ENCODE data around the gene TBC1D2B.
A peak's percentile ranks its signal among the peaks of the same experiment; 100 is the strongest.

Gene TBC1D2B

GRCh38 chr15:78077053-78077870 is at the start of gene TBC1D2B:
Gene TBC1D2B (minus strand): TSS chr15:78077711. CDS start chr15:78077652, 59 bp downstream.
- peak within 1 kb of the TSS; percentile 94 for H3K4me3 Mint-ChIP-seq
- no peaks in the 10 kb centered on the region for H3K9me3 Mint-ChIP-seq
- H3K27me3 Mint-ChIP-seq (ENCODE audit: low read depth, poor library complexity), result peaks cover 7% of the 10 kb centered on the region
- TF ChIP-seq, protein P1, sequence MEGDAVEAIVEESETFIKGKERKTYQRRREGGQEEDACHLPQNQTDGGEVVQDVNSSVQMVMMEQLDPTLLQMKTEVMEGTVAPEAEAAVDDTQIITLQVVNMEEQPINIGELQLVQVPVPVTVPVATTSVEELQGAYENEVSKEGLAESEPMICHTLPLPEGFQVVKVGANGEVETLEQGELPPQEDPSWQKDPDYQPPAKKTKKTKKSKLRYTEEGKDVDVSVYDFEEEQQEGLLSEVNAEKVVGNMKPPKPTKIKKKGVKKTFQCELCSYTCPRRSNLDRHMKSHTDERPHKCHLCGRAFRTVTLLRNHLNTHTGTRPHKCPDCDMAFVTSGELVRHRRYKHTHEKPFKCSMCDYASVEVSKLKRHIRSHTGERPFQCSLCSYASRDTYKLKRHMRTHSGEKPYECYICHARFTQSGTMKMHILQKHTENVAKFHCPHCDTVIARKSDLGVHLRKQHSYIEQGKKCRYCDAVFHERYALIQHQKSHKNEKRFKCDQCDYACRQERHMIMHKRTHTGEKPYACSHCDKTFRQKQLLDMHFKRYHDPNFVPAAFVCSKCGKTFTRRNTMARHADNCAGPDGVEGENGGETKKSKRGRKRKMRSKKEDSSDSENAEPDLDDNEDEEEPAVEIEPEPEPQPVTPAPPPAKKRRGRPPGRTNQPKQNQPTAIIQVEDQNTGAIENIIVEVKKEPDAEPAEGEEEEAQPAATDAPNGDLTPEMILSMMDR (IDR thresholded peaks at IDR 0.05), result no peak
- peak; percentile 84 for DNase-seq
- peaks cover 25% of the 10 kb centered on the region for H3K4me1 Mint-ChIP-seq
- H3K36me3 Mint-ChIP-seq (ENCODE audit: low read depth), result no peaks in the 10 kb centered on the region
- H3K27ac Mint-ChIP-seq, result no peak within 1 kb of the TSS

- Mint-ChIP-seq H3K4me3 (no peak overlapping the region), H3K36me3 (ENCODE audit: low read depth) (peaks cover 4% of the 10 kb centered on the region), H3K4me1 (peaks cover 61% of the 10 kb centered on the region), H3K9me3 (no peaks in the 10 kb centered on the region), H3K27ac (peak overlapping the region; percentile 13), H3K27me3 (ENCODE audit: low read depth, poor library complexity) (peaks cover 3% of the 10 kb centered on the region)
- no peak for DNase-seq
- TF ChIP-seq, protein P1 (IDR thresholded peaks at IDR 0.05), result no peak
Observed at GRCh38 chr15:78125267-78125666, 47.8 kb upstream of the TBC1D2B start.

GRCh38 chr15:78120523-78120922 is 43.0 kb upstream of the TBC1D2B start:
- Mint-ChIP-seq H3K4me1 (peaks cover 34% of the 10 kb centered on the region), H3K27me3 (ENCODE audit: low read depth, poor library complexity) (peaks cover 3% of the 10 kb centered on the region), H3K4me3 (peak overlapping the region; percentile 50), H3K36me3 (ENCODE audit: low read depth) (no peaks in the 10 kb centered on the region), H3K9me3 (no peaks in the 10 kb centered on the region), H3K27ac (peak overlapping the region; percentile 79)
- TF ChIP-seq, protein P1 (IDR thresholded peaks at IDR 0.05), result no peak
- no peak for DNase-seq

- no peaks in the 10 kb centered on the region for H3K27me3 Mint-ChIP-seq (ENCODE audit: low read depth, poor library complexity)
- no peak overlapping the region for H3K4me3 Mint-ChIP-seq
- H3K27ac Mint-ChIP-seq, result no peak overlapping the region
- H3K36me3 Mint-ChIP-seq (ENCODE audit: low read depth), result no peaks in the 10 kb centered on the region
- H3K9me3 Mint-ChIP-seq, result no peaks in the 10 kb centered on the region
- peaks cover 13% of the 10 kb centered on the region for H3K4me1 Mint-ChIP-seq
- TF ChIP-seq, protein P1 (IDR thresholded peaks at IDR 0.05), result no peak
- DNase-seq, result no peak
Observed at GRCh38 chr15:78112551-78112950, 35.0 kb upstream of the TBC1D2B start.

DNA sequence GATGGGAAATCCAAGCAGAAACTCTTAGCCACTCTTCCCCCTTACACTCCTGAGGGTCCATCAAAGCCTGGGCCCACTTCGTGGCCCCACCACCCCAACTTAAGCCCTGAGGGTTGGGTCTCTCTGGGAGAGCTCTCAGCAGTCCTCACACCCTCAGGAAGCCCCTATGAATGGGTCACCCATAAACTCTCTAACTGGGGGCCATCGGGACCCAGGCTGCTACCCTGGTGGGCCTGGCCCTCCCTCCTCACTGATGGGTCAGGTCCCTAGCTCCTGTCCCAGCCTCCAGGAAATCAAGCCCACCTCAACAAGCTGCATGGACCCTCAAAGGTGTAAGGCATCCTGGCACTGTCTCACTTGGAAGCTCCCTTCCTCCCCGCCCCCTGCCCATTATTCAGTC is 34.3 kb upstream of the TBC1D2B start:
- H3K4me1 Mint-ChIP-seq, result peaks cover 12% of the 10 kb centered on the region
- no peak overlapping the region for H3K4me3 Mint-ChIP-seq
- H3K27me3 Mint-ChIP-seq (ENCODE audit: low read depth, poor library complexity), result no peaks in the 10 kb centered on the region
- H3K27ac Mint-ChIP-seq, result no peak overlapping the region
- TF ChIP-seq, protein P1 (IDR thresholded peaks at IDR 0.05), result no peak
- DNase-seq, result no peak
- peaks cover 1% of the 10 kb centered on the region for H3K36me3 Mint-ChIP-seq (ENCODE audit: low read depth)
- H3K9me3 Mint-ChIP-seq, result no peaks in the 10 kb centered on the region

All from nephron progenitor cell (in vitro differentiated cells).